ENCODE measurements around the gene PSMB2. TPM values are rescaled to one million over a fixed set of nuclear protein-coding genes. Genes with fewer than 3 reads are reported as not detected.

The PSMB2 gene
- total RNA-seq, 1 experiment from 2014 or later = 86.0 TPM

- no peak overlapping the region for H3K9ac ChIP-seq (ENCODE audit: extremely low read depth, insufficient read length, low read length)
Measured at GRCh38 chr1:35568975-35569395, 72.3 kb downstream of the PSMB2 start.

More at GRCh38 chr1:35568975-35569395, 72.3 kb downstream of the PSMB2 start:
- no peak overlapping the region for H3K27ac ChIP-seq (ENCODE audit: insufficient read length, low read depth, low read length)
- no peaks in the 10 kb centered on the region for H3K9me3 ChIP-seq (ENCODE audit: control insufficient read depth, low read depth, low read length)
- no peak overlapping the region for H2BK5ac ChIP-seq (ENCODE audit: insufficient read length, low read length)
- no peak overlapping the region for H2AFZ ChIP-seq (ENCODE audit: low read length)
- peak; percentile 94 for TF ChIP-seq CTCF (conservative IDR thresholded peaks at IDR 0.05)
- H4K8ac ChIP-seq (replicated peaks; ENCODE audit: insufficient read length, low read depth, low read length) = no peak overlapping the region
- H2BK15ac ChIP-seq (ENCODE audit: low read depth, low read length) = no peak overlapping the region
- Mint-ChIP-seq H3K4me1 (peaks cover 12 to 14% of the 10 kb centered on the region in 2 experiments), H3K9me3 (no peaks in the 10 kb centered on the region; a peak in 1 of 5 replicates), H3K27ac (no peak overlapping the region), H3K4me3 (no peak overlapping the region), H3K27me3 (ENCODE audit: low read depth) (peaks cover 58% of the 10 kb centered on the region), H3K36me3 (ENCODE audit: insufficient read depth in 1 of 3, low read depth in 3 of 3) (peaks cover 6 to 23% (median 19%) of the 10 kb centered on the region in 3 experiments)
- DNase-seq = peak; percentile 71
- H3K4me1 ChIP-seq (ENCODE audit: insufficient read depth, low read length) = no peaks in the 10 kb centered on the region
- H3T11ph ChIP-seq (ENCODE audit: low read length) = no peak overlapping the region
- H3K4me2 ChIP-seq (ENCODE audit: insufficient read depth, insufficient read length, low read length) = no peak overlapping the region
- H2BK12ac ChIP-seq (ENCODE audit: insufficient read length, low read depth, low read length) = no peak overlapping the region
- no CpG with 5 or more reads among the region's 4 CpGs for WGBS (ENCODE audit: extremely low coverage, insufficient read length, low lambda C conversion rate)
- peaks cover 33% of the 10 kb centered on the region for H3K27me3 ChIP-seq (ENCODE audit: insufficient read depth, low read length)
- H3K79me2 ChIP-seq (ENCODE audit: insufficient read depth, low read length) = no peaks in the 10 kb centered on the region
- H3K18ac ChIP-seq (ENCODE audit: insufficient read length, low read depth, low read length) = no peak overlapping the region
- H4K91ac ChIP-seq (ENCODE audit: insufficient read length, low read depth, low read length) = no peak overlapping the region
- no peak overlapping the region for H2AK5ac ChIP-seq (ENCODE audit: insufficient read length, low read length)
- no peak overlapping the region for H2BK120ac ChIP-seq (ENCODE audit: low read depth, low read length, poor library complexity, severe bottlenecking)
- no peaks in the 10 kb centered on the region for H3K79me1 ChIP-seq (ENCODE audit: insufficient read depth, low read depth, low read length, poor library complexity, severe bottlenecking)
- H3K56ac ChIP-seq (ENCODE audit: insufficient read length, low read depth, low read length) = no peak overlapping the region
- H3K4ac ChIP-seq (ENCODE audit: low read depth, low read length) = no peak overlapping the region
- no peaks in the 10 kb centered on the region for H4K20me1 ChIP-seq (ENCODE audit: control insufficient read depth, insufficient read depth, insufficient read length)
- H3K23me2 ChIP-seq (ENCODE audit: insufficient read length, low read depth, low read length, poor library complexity, severe bottlenecking) = peaks cover 9% of the 10 kb centered on the region
- H4K5ac ChIP-seq (ENCODE audit: insufficient read length, low read depth, low read length) = no peak overlapping the region
- no peak overlapping the region for H3K14ac ChIP-seq (ENCODE audit: insufficient read depth, low read length)
- H3K23ac ChIP-seq (ENCODE audit: insufficient read length, low read depth, low read length) = no peak overlapping the region
- H2BK20ac ChIP-seq (ENCODE audit: low read depth, low read length, poor library complexity, severe bottlenecking) = no peak overlapping the region

All from H9 (cell line).